RPMI8226 (cell line): ENCODE results near the gene KIN.
"Not testable (repeated sequence)": the region's sequence is repeated elsewhere in the genome, so short reads cannot be mapped to it uniquely, and the experiment has no call there.

Experiments
- DNase-seq: peaks from one replicate; pipeline ENCODE4 v3.0.0-alpha.2; 2015

KIN gene

GRCh38 chr10:7787857-7788638 is at the start of gene KIN, which contains the start of gene ATP5F1C:
Gene KIN (minus strand): TSS chr10:7787993. CDS start chr10:7787933, 60 bp downstream.
Gene ATP5F1C (plus strand): TSS chr10:7788177. CDS start chr10:7788208, 31 bp downstream.
- peak; percentile 97 for DNase-seq

GRCh38 chr10:7836571-7836970 is 48.8 kb upstream of the KIN start:
- DNase-seq, result no peak

- DNase-seq, result no peak
Observed at GRCh38 chr10:7834262-7834661, 46.5 kb upstream of the KIN start.

- DNase-seq, result no peak
Observed at GRCh38 chr10:7833210-7833609, 45.4 kb upstream of the KIN start.

- no peak for DNase-seq
Observed at GRCh38 chr10:7832060-7832459, 44.3 kb upstream of the KIN start.

GRCh38 chr10:7829289-7829834 is 41.6 kb upstream of the KIN start:
- no peak for DNase-seq

GRCh38 chr10:7826971-7827370 is 39.2 kb upstream of the KIN start:
- no peak for DNase-seq

- DNase-seq, result no peak
Observed at GRCh38 chr10:7824251-7824650, 36.5 kb upstream of the KIN start.

- DNase-seq, result peak; percentile 73
Observed at GRCh38 chr10:7819121-7819460, 31.3 kb upstream of the KIN start.

GRCh38 chr10:7818295-7819120 is 30.7 kb upstream of the KIN start, which contains the start of gene TAF3:
Gene TAF3 (plus strand): TSS chr10:7818505. CDS start chr10:7818710, 205 bp downstream.
- peak; percentile 98 for DNase-seq

- DNase-seq, result no peak
Observed at GRCh38 chr10:7817984-7818294, 30.1 kb upstream of the KIN start.

GRCh38 chr10:7817576-7817975 is 29.8 kb upstream of the KIN start:
- peak; percentile 24 for DNase-seq

- DNase-seq, result peak; percentile 31
Observed at GRCh38 chr10:7813481-7813880, 25.7 kb upstream of the KIN start.

GRCh38 chr10:7811743-7812142 is 23.9 kb upstream of the KIN start:
- not testable (repeated sequence) for DNase-seq

- no peak for DNase-seq
Observed at GRCh38 chr10:7811000-7811399, 23.2 kb upstream of the KIN start.

- DNase-seq, result no peak
Observed at GRCh38 chr10:7810443-7810842, 22.6 kb upstream of the KIN start.

- DNase-seq, result no peak
Observed at GRCh38 chr10:7808686-7809267, 21.0 kb upstream of the KIN start.

GRCh38 chr10:7804741-7805140 is 16.9 kb upstream of the KIN start:
- no peak for DNase-seq

GRCh38 chr10:7804216-7804615 is 16.4 kb upstream of the KIN start:
- no peak for DNase-seq

- DNase-seq, result no peak
Observed at GRCh38 chr10:7802606-7803005, 14.8 kb upstream of the KIN start.

GRCh38 chr10:7797582-7797981 is 9.8 kb upstream of the KIN start:
- DNase-seq, result no peak

- DNase-seq, result no peak
Observed at GRCh38 chr10:7795605-7796004, 7.8 kb upstream of the KIN start.

- no peak for DNase-seq
Observed at GRCh38 chr10:7794251-7795026, 6.6 kb upstream of the KIN start.
